22Rv1 (cell line): ENCODE measurements around the gene CCRL2.

Experiments
- H3K27ac ChIP-seq: fragments of 450-650 bp; 2 replicates; pipeline ENCODE4 v1.5.1; 2017
- ZFX ChIP-seq: fragments of 450-650 bp; IDR thresholded peaks from 2 replicates; pipeline ENCODE4 v1.6.1; 2017; ENCODE audit warnings: antibody characterized with exemption, borderline replicate concordance
- TF ChIP-seq, protein P1 (sequence below): fragments of 450-650 bp; IDR thresholded peaks from 2 replicates; pipeline ENCODE4 v1.5.1; 2017; ENCODE audit warnings: mild to moderate bottlenecking

CCRL2 gene

GRCh38 chr3:46408853-46409252 lies 1.8 kb downstream of the CCRL2 start:
- TF ChIP-seq, protein P1, sequence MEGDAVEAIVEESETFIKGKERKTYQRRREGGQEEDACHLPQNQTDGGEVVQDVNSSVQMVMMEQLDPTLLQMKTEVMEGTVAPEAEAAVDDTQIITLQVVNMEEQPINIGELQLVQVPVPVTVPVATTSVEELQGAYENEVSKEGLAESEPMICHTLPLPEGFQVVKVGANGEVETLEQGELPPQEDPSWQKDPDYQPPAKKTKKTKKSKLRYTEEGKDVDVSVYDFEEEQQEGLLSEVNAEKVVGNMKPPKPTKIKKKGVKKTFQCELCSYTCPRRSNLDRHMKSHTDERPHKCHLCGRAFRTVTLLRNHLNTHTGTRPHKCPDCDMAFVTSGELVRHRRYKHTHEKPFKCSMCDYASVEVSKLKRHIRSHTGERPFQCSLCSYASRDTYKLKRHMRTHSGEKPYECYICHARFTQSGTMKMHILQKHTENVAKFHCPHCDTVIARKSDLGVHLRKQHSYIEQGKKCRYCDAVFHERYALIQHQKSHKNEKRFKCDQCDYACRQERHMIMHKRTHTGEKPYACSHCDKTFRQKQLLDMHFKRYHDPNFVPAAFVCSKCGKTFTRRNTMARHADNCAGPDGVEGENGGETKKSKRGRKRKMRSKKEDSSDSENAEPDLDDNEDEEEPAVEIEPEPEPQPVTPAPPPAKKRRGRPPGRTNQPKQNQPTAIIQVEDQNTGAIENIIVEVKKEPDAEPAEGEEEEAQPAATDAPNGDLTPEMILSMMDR, result no peak
- no peak for TF ChIP-seq ZFX

DNA sequence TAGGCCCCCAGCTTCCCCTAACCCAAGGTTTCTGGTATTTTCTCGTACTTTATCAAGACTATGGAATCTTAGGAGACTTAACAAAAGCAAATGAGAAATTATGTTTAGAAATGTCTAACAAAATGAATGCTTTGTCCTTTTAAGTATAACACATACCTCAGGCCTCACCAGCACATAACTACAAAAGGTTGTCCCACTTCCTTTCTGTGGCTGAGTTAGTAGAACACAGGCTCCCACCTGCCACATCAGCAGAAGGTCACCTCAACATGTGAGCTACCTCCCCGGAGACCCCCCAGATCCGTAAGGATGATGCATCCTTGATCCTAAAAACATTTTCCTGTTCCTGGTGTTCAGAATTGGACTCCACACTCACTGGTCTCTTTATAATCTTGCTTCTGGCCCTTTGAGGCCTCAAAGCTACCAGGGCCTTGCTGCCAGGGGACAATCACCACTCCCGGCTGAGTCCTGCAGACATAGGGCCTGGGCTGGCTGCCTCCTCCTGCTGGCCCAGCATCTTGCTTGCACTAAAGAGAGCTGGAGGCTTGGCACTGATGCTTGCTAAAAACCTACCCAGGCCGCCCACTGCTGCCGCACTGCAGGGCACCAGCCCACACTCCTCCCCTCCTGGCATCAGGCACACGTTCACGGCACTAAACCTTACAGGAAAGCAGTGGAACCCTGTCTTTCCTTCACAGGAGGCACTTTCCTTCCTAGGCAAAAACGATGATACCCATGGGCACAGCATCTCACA lies 2.9 kb downstream of the CCRL2 start:
- TF ChIP-seq, protein P1, result no peak
- no peak for TF ChIP-seq ZFX
- H3K27ac ChIP-seq, result no peak overlapping the region

More at GRCh38 chr3:46408853-46409252, 1.8 kb downstream of the CCRL2 start:
- H3K27ac ChIP-seq, result no peak overlapping the region

DNA sequence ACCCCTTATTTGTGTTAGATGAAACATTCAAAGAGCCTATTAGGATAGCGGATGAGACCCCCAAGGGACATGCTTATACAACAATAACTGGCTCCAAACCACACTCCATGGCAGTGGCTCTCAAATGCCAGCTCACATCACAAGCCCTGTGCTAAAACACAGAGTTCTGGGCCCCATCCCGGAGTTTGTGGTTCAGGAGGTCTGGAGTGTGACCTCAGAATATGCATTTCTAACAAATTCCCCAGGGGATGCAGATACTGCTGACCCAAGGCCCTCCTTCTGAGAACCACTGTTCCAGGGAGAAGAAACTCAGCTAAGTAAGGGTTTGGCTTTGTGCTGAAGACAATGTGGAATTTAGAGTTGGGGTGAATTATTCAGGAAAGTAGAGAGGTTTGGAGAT lies 3.6 kb downstream of the CCRL2 start:
- no peak overlapping the region for H3K27ac ChIP-seq
- TF ChIP-seq, protein P1, result no peak
- TF ChIP-seq ZFX, result no peak

GRCh38 chr3:46411271-46411670 lies 4.2 kb downstream of the CCRL2 start:
- no peak overlapping the region for H3K27ac ChIP-seq
- no peak for TF ChIP-seq ZFX
- TF ChIP-seq, protein P1, result no peak

DNA sequence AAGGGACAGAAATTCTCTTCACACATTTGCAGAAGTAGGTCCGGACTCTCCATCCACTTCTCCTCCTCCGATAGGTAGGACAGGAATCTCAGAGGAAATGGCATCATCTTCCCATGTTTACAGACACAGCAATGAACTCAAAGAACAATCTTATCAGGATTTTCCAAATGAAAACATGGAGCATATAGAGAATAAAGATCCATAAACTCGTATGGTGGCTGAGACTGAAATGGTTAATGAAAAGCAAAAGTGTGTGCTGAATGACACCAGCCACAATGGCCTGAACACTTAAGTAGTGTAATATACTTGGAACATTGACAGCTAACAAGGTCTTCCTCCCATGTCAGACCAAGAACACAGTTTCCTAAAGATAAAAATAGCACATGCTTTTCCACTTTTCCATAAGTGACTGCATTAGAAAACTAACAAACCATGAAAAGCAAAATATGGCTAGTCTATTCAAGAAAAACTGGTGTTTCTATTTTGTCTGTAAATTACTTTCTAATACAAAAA lies 5.8 kb downstream of the CCRL2 start:
- H3K27ac ChIP-seq, result no peak overlapping the region
- no peak for TF ChIP-seq ZFX
- TF ChIP-seq, protein P1, result no peak

DNA sequence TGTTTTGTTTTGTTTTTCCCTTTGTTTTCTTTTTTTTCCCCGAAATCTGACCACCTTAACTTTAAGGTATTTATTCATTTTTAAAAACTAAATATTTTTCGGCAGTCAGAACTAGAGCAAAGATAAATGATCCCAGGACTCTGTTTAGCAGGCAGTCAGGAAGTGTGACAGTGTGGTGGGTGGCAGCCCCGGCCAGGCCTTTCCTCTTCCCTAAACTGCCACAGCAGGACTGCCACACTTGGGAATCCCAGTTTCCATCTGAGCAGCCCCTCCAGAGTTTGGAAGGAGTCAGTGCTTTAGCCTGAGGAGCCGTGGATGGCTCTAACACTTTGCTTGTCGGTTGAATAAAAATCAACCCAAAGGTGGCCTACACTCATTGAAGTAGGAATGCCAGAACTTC lies 6.9 kb downstream of the CCRL2 start:
- TF ChIP-seq ZFX, result no peak
- TF ChIP-seq, protein P1, result no peak
- no peak overlapping the region for H3K27ac ChIP-seq

- TF ChIP-seq, protein P1, result no peak
- TF ChIP-seq ZFX, result no peak
- H3K27ac ChIP-seq, result no peak overlapping the region
Observed at GRCh38 chr3:46414739-46415138, 7.7 kb downstream of the CCRL2 start.
